Measurements from ENCODE around the gene SMIM38. TPM values are rescaled to one million over a fixed set of nuclear protein-coding genes. Genes with fewer than 3 reads are reported as not detected.
A peak's percentile ranks its signal among the peaks of the same experiment; 100 is the strongest.

The SMIM38 gene
- total RNA-seq, 5 donors from 2014 or later (not counting 1 experiment from before 2014, with no cell fraction given): 0.12 to 1.7 (median 0.92) TPM

- H3K36me3 Mint-ChIP-seq: no peaks in the 10 kb centered on the region
- POLR2A ChIA-PET: no interaction called here
- Histone ChIP-seq H3K9me3 (no peaks in the 10 kb centered on the region), H3K4me1 (ENCODE audit: control insufficient read depth in 1 of 2, extremely low read depth in 1 of 2, insufficient read depth in 2 of 2, low read length in 2 of 2) (peaks cover 0 to 11% of the 10 kb centered on the region in 2 experiments), H3K4me3 (ENCODE audit: control insufficient read depth in 1 of 2, extremely low read depth in 1 of 2, low read length in 1 of 2) (no peak overlapping the region), H3K27me3 (replicated peaks in 1 of 2; ENCODE audit: control insufficient read depth in 2 of 2, extremely low read depth in 1 of 2, insufficient read depth in 2 of 2, low read length in 1 of 2) (peaks cover 0 to 33% of the 10 kb centered on the region in 2 experiments), H3K27ac (ENCODE audit: low read length) (no peak overlapping the region), H3K36me3 (ENCODE audit: control insufficient read depth in 2 of 2, extremely low read depth in 1 of 2, insufficient read depth in 1 of 2, low read length in 1 of 2) (no peaks in the 10 kb centered on the region)
- H3K27ac Mint-ChIP-seq: no peak overlapping the region
- no peaks in the 10 kb centered on the region for H3K27me3 Mint-ChIP-seq
- H3K9me3 Mint-ChIP-seq: peaks cover 4 to 24% (median 7%) of the 10 kb centered on the region in 3 donors
- no peak overlapping the region for H3K4me3 Mint-ChIP-seq
- no peak for ATAC-seq (replicated peaks in 1 of 4)
- WGBS (ENCODE audit: insufficient coverage): 85% methylated on average over 15 of the region's 18 CpGs
- CTCF ChIA-PET: no interaction called here
- peaks cover 1 to 6% (median 4%) of the 10 kb centered on the region in 3 donors for H3K4me1 Mint-ChIP-seq
- DNase-seq: no peak
Observed at GRCh38 chr11:69190796-69191536, 35.2 kb downstream of the SMIM38 start.

DNA sequence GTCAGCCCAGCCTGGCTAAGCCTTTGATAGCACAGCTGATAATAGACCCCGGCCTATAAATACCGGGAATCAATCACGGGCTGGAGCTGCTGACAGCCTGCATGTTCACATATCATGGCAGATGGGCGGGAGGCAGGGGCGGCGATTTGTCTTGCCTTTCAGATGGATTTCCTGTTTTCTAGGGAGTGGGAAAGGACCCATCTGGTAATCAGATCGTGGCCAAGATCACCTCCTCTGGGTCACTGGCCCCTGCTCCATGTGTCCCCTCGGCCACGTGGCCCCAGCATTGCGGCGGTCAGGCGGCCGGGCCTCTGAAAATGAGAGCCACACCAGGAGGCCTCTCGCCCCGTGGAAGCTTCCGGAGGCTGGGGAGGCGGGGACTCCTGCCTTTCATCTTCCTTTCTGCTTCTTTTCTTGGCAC is 36.6 kb downstream of the SMIM38 start:
- no peaks in the 10 kb centered on the region for H3K36me3 Mint-ChIP-seq

GRCh38 chr11:69193151-69193550 is 37.4 kb downstream of the SMIM38 start:
- H3K27ac ChIP-seq (ENCODE audit: low read length): no peak overlapping the region
- ChIA-PET CTCF (no interaction called here), POLR2A (no interaction called here)
- Mint-ChIP-seq H3K27ac (no peak overlapping the region), H3K4me1 (peaks cover 1 to 6% (median 4%) of the 10 kb centered on the region in 3 donors), H3K27me3 (no peaks in the 10 kb centered on the region), H3K9me3 (peaks cover 0 to 18% (median 2%) of the 10 kb centered on the region in 3 donors), H3K36me3 (no peaks in the 10 kb centered on the region), H3K4me3 (peak overlapping the region in 1 of 3 donors; percentile 54)
- H3K4me1 ChIP-seq (ENCODE audit: control insufficient read depth in 1 of 2, extremely low read depth in 1 of 2, insufficient read depth in 2 of 2, low read length in 2 of 2): peaks cover 0 to 11% of the 10 kb centered on the region in 2 experiments
- WGBS (ENCODE audit: insufficient coverage): 93% methylated on average over 5 of the region's 5 CpGs
- no peaks in the 10 kb centered on the region for H3K9me3 ChIP-seq
- H3K36me3 ChIP-seq (ENCODE audit: control insufficient read depth in 2 of 2, extremely low read depth in 1 of 2, insufficient read depth in 1 of 2, low read length in 1 of 2): no peaks in the 10 kb centered on the region
- no peak for ATAC-seq (replicated peaks in 1 of 4)
- no peak overlapping the region for H3K4me3 ChIP-seq (ENCODE audit: control insufficient read depth in 1 of 2, extremely low read depth in 1 of 2, low read length in 1 of 2)
- DNase-seq: no peak
- H3K27me3 ChIP-seq (replicated peaks in 1 of 2; ENCODE audit: control insufficient read depth in 2 of 2, extremely low read depth in 1 of 2, insufficient read depth in 2 of 2, low read length in 1 of 2): peaks cover 0 to 21% of the 10 kb centered on the region in 2 experiments

More for the DNA sequence above, 36.6 kb downstream of the SMIM38 start:
- ChIA-PET CTCF (no interaction called here), POLR2A (interaction anchor here in 1 of 2 donors (0.6 kb wide), 1 partner anchor 512 kb away, joined by 3 read pairs; no protein-coding TSS in a partner anchor)
- no peak overlapping the region for H3K4me3 ChIP-seq (ENCODE audit: control insufficient read depth in 1 of 2, extremely low read depth in 1 of 2, low read length in 1 of 2)
- H3K4me1 Mint-ChIP-seq: peaks cover 1 to 6% (median 4%) of the 10 kb centered on the region in 3 donors
- H3K27me3 ChIP-seq (replicated peaks in 1 of 2; ENCODE audit: control insufficient read depth in 2 of 2, extremely low read depth in 1 of 2, insufficient read depth in 2 of 2, low read length in 1 of 2): peaks cover 0 to 21% of the 10 kb centered on the region in 2 experiments
- no peaks in the 10 kb centered on the region for H3K36me3 ChIP-seq (ENCODE audit: control insufficient read depth in 2 of 2, extremely low read depth in 1 of 2, insufficient read depth in 1 of 2, low read length in 1 of 2)
- peak in 1 of 35 experiments; percentile 4 for DNase-seq
- H3K27me3 Mint-ChIP-seq: no peaks in the 10 kb centered on the region
- peak overlapping the region in 1 of 3 donors; percentile 54 for H3K4me3 Mint-ChIP-seq
- H3K4me1 ChIP-seq (ENCODE audit: control insufficient read depth in 1 of 2, extremely low read depth in 1 of 2, insufficient read depth in 2 of 2, low read length in 2 of 2): peaks cover 0 to 11% of the 10 kb centered on the region in 2 experiments
- peaks cover 4 to 24% (median 7%) of the 10 kb centered on the region in 3 donors for H3K9me3 Mint-ChIP-seq
- no peak for ATAC-seq (replicated peaks in 1 of 4)
- H3K9me3 ChIP-seq: no peaks in the 10 kb centered on the region
- H3K27ac Mint-ChIP-seq: no peak overlapping the region
- no peak overlapping the region for H3K27ac ChIP-seq (ENCODE audit: low read length)
- WGBS (ENCODE audit: insufficient coverage): 68% methylated on average over 17 of the region's 17 CpGs

GRCh38 chr11:69193629-69194028 is 37.9 kb downstream of the SMIM38 start:
- Histone ChIP-seq H3K27me3 (replicated peaks in 1 of 2; ENCODE audit: control insufficient read depth in 2 of 2, extremely low read depth in 1 of 2, insufficient read depth in 2 of 2, low read length in 1 of 2) (peaks cover 0 to 18% of the 10 kb centered on the region in 2 experiments), H3K36me3 (ENCODE audit: control insufficient read depth in 2 of 2, extremely low read depth in 1 of 2, insufficient read depth in 1 of 2, low read length in 1 of 2) (no peaks in the 10 kb centered on the region), H3K27ac (ENCODE audit: low read length) (no peak overlapping the region), H3K4me3 (ENCODE audit: control insufficient read depth in 1 of 2, extremely low read depth in 1 of 2, low read length in 1 of 2) (no peak overlapping the region), H3K9me3 (no peaks in the 10 kb centered on the region), H3K4me1 (ENCODE audit: control insufficient read depth in 1 of 2, extremely low read depth in 1 of 2, insufficient read depth in 2 of 2, low read length in 2 of 2) (peaks cover 0 to 11% of the 10 kb centered on the region in 2 experiments)
- H3K36me3 Mint-ChIP-seq: no peaks in the 10 kb centered on the region
- ChIA-PET CTCF (no interaction called here), POLR2A (no interaction called here)
- ATAC-seq (replicated peaks in 1 of 4) (no peak), DNase-seq (no peak)
- WGBS (ENCODE audit: insufficient coverage): 100% methylated on average over 1 of the region's 2 CpGs
- H3K9me3 Mint-ChIP-seq: peaks cover 0 to 16% (median 0%) of the 10 kb centered on the region in 3 donors
- H3K4me1 Mint-ChIP-seq: peaks cover 1 to 6% (median 4%) of the 10 kb centered on the region in 3 donors
- no peaks in the 10 kb centered on the region for H3K27me3 Mint-ChIP-seq
- H3K4me3 Mint-ChIP-seq: no peak overlapping the region
- H3K27ac Mint-ChIP-seq: no peak overlapping the region

DNA sequence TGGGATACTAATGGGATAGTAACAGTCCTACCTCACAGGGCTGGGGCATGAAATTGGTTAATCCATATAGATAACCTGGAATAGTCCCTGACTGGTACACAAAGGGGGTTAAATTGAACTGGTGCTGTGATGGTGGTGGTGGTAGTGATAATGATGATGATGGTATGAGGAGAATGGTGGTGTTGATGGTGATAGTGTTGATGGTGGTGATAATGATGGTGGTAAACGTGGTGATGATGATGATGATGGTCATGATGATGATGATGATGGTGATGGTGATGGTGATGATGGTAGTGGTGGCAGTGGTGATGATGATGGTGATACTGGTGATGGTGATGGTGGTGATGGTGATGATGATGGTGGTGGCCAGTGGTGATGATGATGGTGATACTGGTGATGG is 38.7 kb downstream of the SMIM38 start:
- WGBS (ENCODE audit: insufficient coverage): 50% methylated on average over 1 of the region's 1 CpG
- Mint-ChIP-seq H3K4me3 (no peak overlapping the region), H3K4me1 (peaks cover 1 to 6% (median 4%) of the 10 kb centered on the region in 3 donors)

DNA sequence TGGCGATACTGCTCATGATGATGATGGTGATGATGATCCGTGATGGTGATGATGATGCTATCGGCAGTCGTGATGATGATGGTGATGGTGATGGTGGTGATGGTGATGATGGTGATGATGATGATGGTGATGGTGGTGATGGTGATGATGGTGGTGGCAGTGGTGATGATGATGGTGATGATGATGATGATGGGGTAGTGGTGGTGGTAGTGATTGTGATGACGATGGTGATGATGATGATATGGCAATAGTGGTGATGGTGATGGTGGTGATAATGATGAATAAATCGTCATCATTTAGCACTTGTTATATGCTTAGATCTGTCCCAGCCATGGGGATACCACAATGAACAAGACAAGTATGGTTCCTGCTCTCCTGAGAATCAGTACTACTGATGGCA is 39.2 kb downstream of the SMIM38 start:
- Mint-ChIP-seq H3K4me3 (no peak overlapping the region), H3K9me3 (peaks cover 0 to 11% (median 0%) of the 10 kb centered on the region in 3 donors)
- CTCF ChIA-PET: no interaction called here

More for the DNA sequence above, 38.7 kb downstream of the SMIM38 start:
- peaks cover 0 to 11% of the 10 kb centered on the region in 2 experiments for H3K4me1 ChIP-seq (ENCODE audit: control insufficient read depth in 1 of 2, extremely low read depth in 1 of 2, insufficient read depth in 2 of 2, low read length in 2 of 2)
- no peak overlapping the region for H3K4me3 ChIP-seq (ENCODE audit: control insufficient read depth in 1 of 2, extremely low read depth in 1 of 2, low read length in 1 of 2)
- H3K27ac ChIP-seq (ENCODE audit: low read length): no peak overlapping the region
- H3K27me3 ChIP-seq (replicated peaks in 1 of 2; ENCODE audit: control insufficient read depth in 2 of 2, extremely low read depth in 1 of 2, insufficient read depth in 2 of 2, low read length in 1 of 2): peaks cover 0 to 17% of the 10 kb centered on the region in 2 experiments
- Mint-ChIP-seq H3K36me3 (no peaks in the 10 kb centered on the region), H3K27ac (no peak overlapping the region), H3K9me3 (peaks cover 0 to 11% (median 0%) of the 10 kb centered on the region in 3 donors), H3K27me3 (peaks cover 0 to 5% of the 10 kb centered on the region in 2 donors)
- CTCF ChIA-PET: no interaction called here
- no peak for ATAC-seq (replicated peaks in 1 of 4)
- no peaks in the 10 kb centered on the region for H3K9me3 ChIP-seq
- POLR2A ChIA-PET: no interaction called here
- H3K36me3 ChIP-seq (ENCODE audit: control insufficient read depth in 2 of 2, extremely low read depth in 1 of 2, insufficient read depth in 1 of 2, low read length in 1 of 2): no peaks in the 10 kb centered on the region
- no peak for DNase-seq

More for the DNA sequence above, 39.2 kb downstream of the SMIM38 start:
- Mint-ChIP-seq H3K4me1 (peaks cover 1 to 6% (median 4%) of the 10 kb centered on the region in 3 donors), H3K27me3 (peaks cover 0 to 5% of the 10 kb centered on the region in 2 donors), H3K27ac (no peak overlapping the region), H3K36me3 (no peaks in the 10 kb centered on the region)
- peaks cover 0 to 11% of the 10 kb centered on the region in 2 experiments for H3K4me1 ChIP-seq (ENCODE audit: control insufficient read depth in 1 of 2, extremely low read depth in 1 of 2, insufficient read depth in 2 of 2, low read length in 2 of 2)
- peaks cover 0 to 17% of the 10 kb centered on the region in 2 experiments for H3K27me3 ChIP-seq (replicated peaks in 1 of 2; ENCODE audit: control insufficient read depth in 2 of 2, extremely low read depth in 1 of 2, insufficient read depth in 2 of 2, low read length in 1 of 2)
- H3K9me3 ChIP-seq: no peaks in the 10 kb centered on the region
- no peak for DNase-seq
- POLR2A ChIA-PET: no interaction called here
- H3K4me3 ChIP-seq (ENCODE audit: control insufficient read depth in 1 of 2, extremely low read depth in 1 of 2, low read length in 1 of 2): no peak overlapping the region
- H3K27ac ChIP-seq (ENCODE audit: low read length): no peak overlapping the region
- H3K36me3 ChIP-seq (ENCODE audit: control insufficient read depth in 2 of 2, extremely low read depth in 1 of 2, insufficient read depth in 1 of 2, low read length in 1 of 2): no peaks in the 10 kb centered on the region
- 64% methylated on average over 3 of the region's 6 CpGs for WGBS (ENCODE audit: insufficient coverage)
- no peak for ATAC-seq (replicated peaks in 1 of 4)

Data from T-cell (primary cell).